Stimulated activated memory B cell treated with anti-CD40 and anti-IgM and Interleukin-4, amounts not matched to agents 10 μg/mL and 1 μg/mL and 100 μg/mL, for 72 hours (primary cell): ENCODE results near the gene NRBF2.
A peak's percentile ranks its signal among the peaks of the same experiment; 100 is the strongest.
"Not testable (repeated sequence)": the region's sequence is repeated elsewhere in the genome, so short reads cannot be mapped to it uniquely, and the experiment has no call there.

Source experiments
- ATAC-seq: fragments of 150-1000 bp; cut with Tn5 transposase; 2 replicates; pipeline ENCODE4 v1.10.0; 2021
- H3K27ac Mint-ChIP-seq: one replicate; pipeline ENCODE4 v1.8.0; 2022; ENCODE audit warnings: mild to moderate bottlenecking, mixed read lengths
- H3K27me3 Mint-ChIP-seq: one replicate; pipeline ENCODE4 v1.8.0; 2022; ENCODE audit warnings: mixed read lengths
- H3K36me3 Mint-ChIP-seq: one replicate; pipeline ENCODE4 v1.8.0; 2022; ENCODE audit warnings: mixed read lengths
- H3K4me1 Mint-ChIP-seq: one replicate; pipeline ENCODE4 v1.8.0; 2022; ENCODE audit warnings: mixed read lengths
- H3K4me3 Mint-ChIP-seq: one replicate; pipeline ENCODE4 v1.8.0; 2022; ENCODE audit warnings: mild to moderate bottlenecking, moderate library complexity, mixed read lengths
- H3K9me3 Mint-ChIP-seq: one replicate; pipeline ENCODE4 v1.8.0; 2022; ENCODE audit warnings: mixed read lengths

NRBF2 gene

DNA sequence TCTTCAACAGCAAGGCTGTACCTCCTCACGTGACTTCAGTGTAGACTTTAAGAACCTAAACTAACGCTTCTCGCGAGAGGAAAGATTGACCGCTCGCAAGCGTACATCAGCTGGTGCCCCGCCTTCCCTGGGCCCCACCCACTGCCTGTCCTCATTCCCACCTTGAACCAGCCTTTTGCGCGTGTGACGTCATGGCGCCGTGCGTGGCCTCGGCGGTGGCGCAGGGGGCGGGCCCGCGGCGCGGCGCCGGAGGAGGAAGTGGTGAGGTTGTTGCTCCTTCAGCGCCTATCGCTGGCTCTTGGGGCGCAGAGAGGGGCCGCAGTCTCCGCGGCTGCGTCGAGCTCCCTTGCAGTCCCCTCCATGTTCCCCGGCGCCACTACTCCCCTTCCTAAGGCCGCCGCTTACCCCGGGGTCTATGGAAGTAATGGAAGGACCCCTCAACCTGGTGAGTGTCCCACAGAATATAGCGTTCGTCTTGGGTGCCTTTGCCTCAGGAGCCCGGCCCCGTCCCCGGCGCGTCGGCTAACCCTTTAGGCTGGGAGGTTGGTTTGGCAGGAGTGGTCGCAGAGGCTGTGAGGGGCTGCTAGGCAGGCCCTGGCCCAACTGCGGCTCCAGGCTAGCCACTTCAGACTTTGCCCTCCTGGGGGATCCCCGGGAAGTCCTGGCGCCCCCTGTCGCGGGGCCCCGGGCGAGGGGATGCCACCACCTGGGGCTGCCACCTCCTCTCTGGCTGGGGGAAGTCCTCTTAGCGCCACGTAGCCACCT lies at the start of gene NRBF2:
NRBF2 (plus strand) TSS at position 273 of the 765 bp plus-strand sequence; CDS start at position 416, 143 bp downstream.
- H3K4me1 Mint-ChIP-seq: peaks cover 34% of the 10 kb centered on the region

DNA sequence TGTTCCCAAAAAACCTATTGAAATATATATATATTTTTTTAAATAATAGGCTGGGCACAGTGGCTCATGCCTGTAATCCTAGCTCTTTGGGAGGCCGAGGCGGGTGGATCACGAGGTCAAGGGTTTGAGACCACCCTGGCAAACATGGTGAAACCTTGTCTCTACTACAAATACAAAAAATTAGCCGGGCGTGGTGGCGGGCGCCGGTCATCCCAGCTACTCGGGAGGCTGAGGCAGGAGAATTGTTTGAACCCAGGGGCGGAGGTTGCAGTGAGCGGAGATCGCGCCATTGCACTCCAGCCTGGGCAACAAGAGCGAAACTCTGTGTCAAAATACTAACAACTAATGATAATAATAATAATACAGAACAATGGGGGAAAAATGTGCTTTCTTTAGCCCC lies 49.7 kb upstream of the NRBF2 start:
- not testable (repeated sequence) for H3K4me1 Mint-ChIP-seq, ATAC-seq, H3K36me3 Mint-ChIP-seq, H3K4me3 Mint-ChIP-seq, H3K27ac Mint-ChIP-seq, H3K9me3 Mint-ChIP-seq
- H3K27me3 Mint-ChIP-seq: peaks cover 30% of the 10 kb centered on the region

More for the DNA sequence above, at the start of gene NRBF2:
- Mint-ChIP-seq H3K27ac (peak within 1 kb of the TSS; percentile 88), H3K9me3 (peaks cover 9% of the 10 kb centered on the region), H3K36me3 (peaks cover 9% of the 10 kb centered on the region), H3K4me3 (peak within 1 kb of the TSS; percentile 91), H3K27me3 (no peaks in the 10 kb centered on the region)
- ATAC-seq: peak; percentile 98

DNA sequence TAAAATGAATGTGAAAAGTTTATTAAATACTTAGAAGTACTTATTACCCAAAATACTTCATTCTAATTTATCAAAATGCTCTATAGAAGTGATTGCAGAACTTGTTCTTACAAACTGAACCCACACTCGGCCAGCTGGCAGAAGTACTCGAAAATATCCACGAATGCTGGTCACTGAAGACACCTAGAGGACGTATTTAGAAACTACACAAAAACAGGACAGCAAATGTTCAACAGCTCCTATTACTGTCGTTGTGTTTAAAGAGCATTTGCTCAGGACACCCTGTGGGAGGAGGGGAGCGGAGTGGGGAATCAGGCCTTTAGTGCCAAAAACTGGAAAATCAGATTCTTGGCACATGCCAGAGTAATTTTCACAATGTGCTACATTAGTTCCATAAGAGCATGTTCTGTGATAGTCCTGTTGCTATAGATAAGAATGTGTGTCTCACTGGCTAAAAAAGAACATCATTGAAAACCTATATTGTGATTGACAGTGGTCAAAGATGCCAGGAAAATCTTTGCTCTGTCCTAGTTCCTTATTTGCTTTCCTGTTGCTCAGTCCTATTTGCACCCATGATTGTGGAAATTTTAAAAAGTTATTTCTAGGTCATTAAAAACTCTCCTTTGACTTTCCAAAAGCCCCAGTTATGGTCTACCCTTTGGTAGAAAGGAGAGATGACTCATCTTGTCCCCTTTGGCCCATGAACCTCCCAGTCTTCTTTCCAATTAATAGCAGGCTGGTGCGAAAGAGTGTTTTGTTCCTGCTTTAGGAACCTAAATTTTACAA lies 49.0 kb upstream of the NRBF2 start:
- Mint-ChIP-seq H3K27ac (no peak overlapping the region), H3K36me3 (no peaks in the 10 kb centered on the region), H3K4me3 (no peak overlapping the region), H3K27me3 (peaks cover 34% of the 10 kb centered on the region), H3K4me1 (no peaks in the 10 kb centered on the region), H3K9me3 (no peaks in the 10 kb centered on the region)
- ATAC-seq: peak; percentile 80

DNA sequence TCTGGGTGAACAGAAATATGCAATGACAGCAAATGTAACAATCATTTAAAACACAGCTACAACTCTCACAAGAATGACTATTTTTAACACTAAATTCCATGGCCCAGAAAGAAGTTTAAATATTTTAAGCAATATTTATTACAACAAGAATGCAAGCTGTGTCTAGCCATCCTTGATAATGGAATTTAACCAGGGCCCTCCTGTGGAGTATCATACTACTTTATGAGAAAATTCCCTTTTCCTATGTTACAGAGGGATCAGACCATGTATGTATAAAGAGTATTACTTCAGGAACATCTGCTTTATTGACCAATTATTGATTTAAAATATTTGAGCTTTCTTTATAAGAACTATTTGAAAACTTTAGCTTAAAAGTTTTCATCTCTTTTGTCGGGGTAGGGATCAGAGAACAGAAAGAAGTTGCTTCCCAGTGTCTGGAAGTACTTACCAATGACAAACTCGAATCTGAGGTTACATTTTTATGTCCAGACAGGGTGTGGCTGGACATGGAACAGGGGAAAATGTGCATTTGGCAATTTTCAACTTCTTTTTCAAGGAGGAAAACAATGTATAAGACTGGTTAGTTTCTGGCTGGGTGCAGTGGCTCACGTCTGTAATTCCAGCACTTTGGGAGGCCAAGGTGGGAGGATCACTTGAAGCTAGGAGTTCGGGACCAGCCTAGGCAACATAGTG lies 48.3 kb upstream of the NRBF2 start:
- peaks cover 31% of the 10 kb centered on the region for H3K27me3 Mint-ChIP-seq
- no peaks in the 10 kb centered on the region for H3K4me1 Mint-ChIP-seq
- ATAC-seq: no peak
- no peaks in the 10 kb centered on the region for H3K36me3 Mint-ChIP-seq
- H3K4me3 Mint-ChIP-seq: no peak overlapping the region
- H3K9me3 Mint-ChIP-seq: no peaks in the 10 kb centered on the region
- H3K27ac Mint-ChIP-seq: no peak overlapping the region

DNA sequence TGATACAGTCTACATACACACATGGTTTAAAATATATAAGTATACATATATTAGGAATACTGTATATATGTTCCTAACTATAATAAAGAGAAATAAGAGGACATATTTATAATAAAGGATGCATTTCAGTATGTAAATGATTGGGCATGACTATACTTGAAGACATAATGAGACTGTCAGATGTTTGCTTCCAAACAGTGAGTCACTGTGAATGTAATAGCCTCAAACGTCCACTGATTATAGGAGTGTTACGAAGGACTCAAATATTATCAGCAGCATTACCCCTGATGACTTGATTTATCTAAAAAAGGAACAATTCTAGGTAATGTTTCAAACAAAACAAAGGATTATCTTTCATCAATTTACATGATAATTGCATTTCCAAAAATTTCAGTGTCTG lies 39.9 kb upstream of the NRBF2 start:
- no peak overlapping the region for H3K27ac Mint-ChIP-seq
- no peak overlapping the region for H3K4me3 Mint-ChIP-seq
- H3K9me3 Mint-ChIP-seq: no peaks in the 10 kb centered on the region
- no peaks in the 10 kb centered on the region for H3K36me3 Mint-ChIP-seq
- H3K4me1 Mint-ChIP-seq: no peaks in the 10 kb centered on the region
- ATAC-seq: no peak
- H3K27me3 Mint-ChIP-seq: peaks cover 7% of the 10 kb centered on the region

DNA sequence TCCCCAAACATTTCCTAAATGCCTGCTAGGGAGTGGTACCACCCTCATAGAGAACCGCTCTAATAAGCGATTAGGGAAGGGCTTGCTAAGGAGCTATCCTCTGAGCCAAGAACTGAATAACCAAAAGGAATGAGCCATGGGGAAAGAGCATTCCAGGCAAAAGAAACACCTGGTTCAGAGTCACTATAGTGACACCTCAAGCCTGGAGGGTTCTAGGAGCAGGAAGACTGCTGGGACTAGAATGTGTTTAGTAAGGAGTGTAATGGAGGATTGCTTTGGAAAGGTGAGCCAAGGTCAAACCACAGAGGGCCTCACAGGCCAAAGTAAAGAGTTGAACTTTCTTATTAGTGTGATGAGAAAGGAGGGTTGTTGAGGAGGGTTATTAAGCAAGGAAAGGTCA lies 38.7 kb upstream of the NRBF2 start:
- Mint-ChIP-seq H3K27ac (no peak overlapping the region), H3K27me3 (no peaks in the 10 kb centered on the region), H3K4me1 (no peaks in the 10 kb centered on the region), H3K9me3 (no peaks in the 10 kb centered on the region), H3K36me3 (no peaks in the 10 kb centered on the region), H3K4me3 (no peak overlapping the region)
- ATAC-seq: no peak

DNA sequence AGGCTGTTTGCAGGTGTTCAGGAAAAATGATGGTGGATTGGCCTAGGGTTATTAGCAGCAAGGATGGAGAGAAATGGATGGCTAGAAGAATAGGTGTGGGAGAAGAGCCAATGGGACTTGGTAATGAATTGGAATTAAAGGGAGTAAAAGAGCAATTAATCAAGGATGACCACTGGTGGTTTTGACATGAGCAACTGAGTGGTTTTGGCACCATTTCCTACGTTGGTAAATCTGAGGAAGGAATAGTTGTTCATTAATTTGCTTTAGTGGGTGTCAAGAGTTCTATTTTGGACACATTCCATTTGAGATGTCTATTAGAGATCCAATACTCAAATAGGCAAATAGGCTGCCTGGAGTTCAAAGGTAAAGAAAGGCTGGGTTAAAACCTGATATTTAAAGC lies 38.2 kb upstream of the NRBF2 start:
- no peak overlapping the region for H3K27ac Mint-ChIP-seq
- H3K27me3 Mint-ChIP-seq: no peaks in the 10 kb centered on the region
- H3K36me3 Mint-ChIP-seq: no peaks in the 10 kb centered on the region
- H3K4me3 Mint-ChIP-seq: no peak overlapping the region
- H3K9me3 Mint-ChIP-seq: no peaks in the 10 kb centered on the region
- no peak for ATAC-seq
- no peaks in the 10 kb centered on the region for H3K4me1 Mint-ChIP-seq

DNA sequence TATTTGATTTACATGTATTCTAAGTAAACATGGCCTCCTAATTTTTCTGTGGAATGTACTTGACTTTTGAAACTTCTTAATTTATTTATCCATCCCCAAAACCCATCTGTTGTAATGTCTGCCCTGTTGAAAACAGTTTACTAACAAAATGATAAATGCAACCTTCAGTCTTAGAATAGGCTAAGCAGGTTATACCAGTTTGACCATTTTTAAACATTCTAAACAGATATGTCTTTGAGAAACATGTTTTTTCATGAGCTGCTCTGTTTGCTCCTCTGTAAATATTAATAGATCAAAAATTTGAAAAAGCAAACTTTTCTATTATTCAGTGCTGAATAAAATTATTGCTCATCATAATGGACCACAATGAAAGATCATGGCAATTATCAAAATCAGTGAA lies 33.4 kb upstream of the NRBF2 start:
- Mint-ChIP-seq H3K4me3 (no peak overlapping the region), H3K36me3 (no peaks in the 10 kb centered on the region), H3K4me1 (peaks cover 8% of the 10 kb centered on the region), H3K27me3 (peaks cover 38% of the 10 kb centered on the region), H3K9me3 (no peaks in the 10 kb centered on the region), H3K27ac (no peak overlapping the region)
- no peak for ATAC-seq

DNA sequence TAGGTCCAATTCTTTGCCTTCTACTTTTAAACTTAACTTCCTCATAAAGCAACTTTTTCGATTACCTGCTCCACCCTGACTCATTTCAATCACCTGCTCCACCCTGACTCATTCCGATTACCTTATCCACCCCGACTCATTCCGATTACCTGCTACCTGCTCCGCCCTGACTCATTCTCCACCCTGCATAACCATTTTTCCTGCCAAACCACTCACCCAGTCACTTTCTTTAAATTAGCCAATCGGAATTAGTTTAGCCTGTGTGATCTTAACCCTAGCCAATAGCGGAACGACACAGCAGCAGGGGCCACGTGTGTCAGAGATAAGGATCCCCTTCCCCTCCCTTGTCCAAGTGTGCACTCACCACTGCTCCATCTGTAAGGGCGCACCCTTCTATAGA lies 32.0 kb upstream of the NRBF2 start:
- H3K4me1 Mint-ChIP-seq, H3K27ac Mint-ChIP-seq, ATAC-seq, H3K4me3 Mint-ChIP-seq, H3K9me3 Mint-ChIP-seq, H3K36me3 Mint-ChIP-seq: not testable (repeated sequence)
- H3K27me3 Mint-ChIP-seq: peaks cover 38% of the 10 kb centered on the region

DNA sequence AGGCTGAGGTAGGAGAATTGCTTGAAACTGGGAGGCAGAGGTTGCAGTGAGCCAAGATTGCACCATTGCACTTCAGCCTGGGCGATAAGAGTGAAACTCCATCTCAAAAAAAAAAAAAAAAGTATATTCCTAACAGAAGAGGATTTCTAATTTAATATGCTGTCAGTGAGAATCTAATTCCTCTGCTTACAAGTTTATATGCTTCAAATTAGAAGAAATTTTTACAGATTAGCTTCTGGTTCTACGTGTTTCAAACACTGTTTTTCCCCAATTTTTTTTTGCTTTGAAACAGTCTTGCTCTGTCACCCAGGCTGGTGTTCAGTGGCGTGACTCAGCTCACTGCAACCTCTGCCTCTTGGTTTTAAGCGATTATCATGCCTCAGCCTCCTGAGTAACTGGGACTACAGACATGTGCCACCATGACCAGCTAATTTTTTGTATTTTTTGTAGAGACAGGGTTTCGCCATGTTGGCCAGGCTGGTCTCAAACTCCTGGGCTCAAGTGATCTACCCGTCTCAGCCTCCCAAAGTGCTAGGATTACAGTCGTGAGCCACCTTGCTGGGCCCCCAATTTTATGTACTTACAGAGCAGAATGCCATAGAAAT lies 30.7 kb upstream of the NRBF2 start:
- H3K4me1 Mint-ChIP-seq, H3K4me3 Mint-ChIP-seq, ATAC-seq, H3K27ac Mint-ChIP-seq, H3K9me3 Mint-ChIP-seq, H3K36me3 Mint-ChIP-seq: not testable (repeated sequence)
- peaks cover 50% of the 10 kb centered on the region for H3K27me3 Mint-ChIP-seq

DNA sequence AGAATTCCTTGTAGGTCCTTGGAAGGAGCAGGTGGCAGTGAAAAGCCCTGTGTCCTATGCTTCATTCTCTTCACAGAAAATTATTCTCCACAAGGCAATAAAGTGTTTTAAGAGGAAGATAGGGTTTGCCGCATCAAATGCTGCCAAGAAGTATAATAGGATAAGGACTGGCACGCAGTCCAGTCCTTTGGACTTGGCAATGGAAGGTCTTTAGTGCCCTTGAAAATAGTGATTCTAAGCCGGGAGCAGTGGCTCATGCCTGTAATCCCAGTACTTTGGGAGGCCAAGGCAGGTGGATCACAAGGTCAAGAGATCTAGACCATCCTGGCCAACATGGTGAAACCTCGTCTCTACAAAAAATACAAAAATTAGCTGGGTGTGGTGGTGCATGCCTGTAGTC lies 29.9 kb upstream of the NRBF2 start:
- peaks cover 50% of the 10 kb centered on the region for H3K27me3 Mint-ChIP-seq
- not testable (repeated sequence) for ATAC-seq, H3K4me3 Mint-ChIP-seq, H3K9me3 Mint-ChIP-seq, H3K36me3 Mint-ChIP-seq, H3K4me1 Mint-ChIP-seq, H3K27ac Mint-ChIP-seq

DNA sequence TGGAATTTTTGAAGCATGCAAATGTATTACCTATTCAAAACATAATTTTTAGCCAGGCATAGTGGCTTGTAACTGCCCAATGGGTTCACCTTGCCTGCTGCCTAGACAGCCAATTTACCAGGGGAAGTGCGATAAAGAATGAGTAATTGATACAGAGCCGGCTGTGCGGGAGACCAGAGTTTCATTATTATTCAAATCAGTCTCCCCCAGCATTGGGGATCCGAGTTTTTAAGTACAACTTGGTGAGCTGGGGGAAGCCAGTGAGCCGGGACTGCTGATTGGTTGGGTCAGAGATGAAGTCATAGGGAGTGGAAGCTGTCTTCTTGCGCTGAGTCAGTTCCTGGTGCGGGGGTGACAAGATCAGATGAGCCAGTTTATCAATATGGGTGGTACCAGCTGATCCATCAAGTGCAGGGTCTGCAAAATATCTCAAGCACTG lies 29.1 kb upstream of the NRBF2 start:
- H3K27ac Mint-ChIP-seq: no peak overlapping the region
- no peaks in the 10 kb centered on the region for H3K36me3 Mint-ChIP-seq
- peaks cover 50% of the 10 kb centered on the region for H3K27me3 Mint-ChIP-seq
- no peak overlapping the region for H3K4me3 Mint-ChIP-seq
- H3K4me1 Mint-ChIP-seq: peaks cover 8% of the 10 kb centered on the region
- peak; percentile 36 for ATAC-seq
- no peaks in the 10 kb centered on the region for H3K9me3 Mint-ChIP-seq

DNA sequence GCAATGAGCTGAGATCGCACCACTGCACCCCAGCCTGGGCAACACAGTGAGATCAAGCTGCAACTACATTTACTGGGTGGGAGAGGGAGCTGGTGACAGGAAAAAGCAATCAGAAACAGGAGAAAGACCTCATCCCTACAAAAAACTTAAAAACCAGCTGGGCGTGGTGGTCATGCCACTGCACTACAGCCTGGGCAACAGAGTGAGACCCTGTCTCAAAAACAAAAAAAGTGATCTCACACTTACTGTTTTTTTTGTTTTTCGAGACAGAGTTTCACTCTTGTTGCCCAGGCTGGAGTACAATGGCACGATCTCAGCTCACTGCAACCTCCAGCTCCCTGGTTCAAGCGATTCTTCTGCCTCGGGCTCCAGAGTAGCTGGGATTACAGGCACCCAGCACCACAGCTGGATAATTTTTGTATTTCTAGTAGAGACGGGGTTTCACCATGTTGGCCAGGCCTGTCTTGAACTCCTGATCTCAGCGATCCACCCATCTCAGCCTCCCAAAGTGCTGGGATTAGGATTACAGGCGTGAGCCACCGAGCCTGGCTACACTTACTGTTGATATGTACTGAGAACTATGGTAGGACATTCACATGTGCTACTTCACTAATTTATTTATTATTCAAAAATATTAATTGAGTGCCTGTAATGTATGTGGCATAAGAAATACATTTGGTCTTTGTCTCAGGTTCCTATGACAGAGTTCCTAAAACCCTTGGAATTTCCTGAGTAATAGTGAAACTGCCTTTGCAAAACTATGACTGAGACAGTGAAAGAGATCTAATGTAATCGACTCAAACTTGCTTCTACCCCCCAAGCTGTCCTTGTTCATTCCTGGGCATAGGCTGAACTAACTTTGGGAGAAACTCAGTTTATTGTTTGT lies 27.7 kb upstream of the NRBF2 start:
- Mint-ChIP-seq H3K4me1 (peaks cover 8% of the 10 kb centered on the region), H3K9me3 (no peaks in the 10 kb centered on the region), H3K27me3 (peaks cover 46% of the 10 kb centered on the region), H3K27ac (no peak overlapping the region), H3K36me3 (no peaks in the 10 kb centered on the region), H3K4me3 (no peak overlapping the region)
- ATAC-seq: no peak

DNA sequence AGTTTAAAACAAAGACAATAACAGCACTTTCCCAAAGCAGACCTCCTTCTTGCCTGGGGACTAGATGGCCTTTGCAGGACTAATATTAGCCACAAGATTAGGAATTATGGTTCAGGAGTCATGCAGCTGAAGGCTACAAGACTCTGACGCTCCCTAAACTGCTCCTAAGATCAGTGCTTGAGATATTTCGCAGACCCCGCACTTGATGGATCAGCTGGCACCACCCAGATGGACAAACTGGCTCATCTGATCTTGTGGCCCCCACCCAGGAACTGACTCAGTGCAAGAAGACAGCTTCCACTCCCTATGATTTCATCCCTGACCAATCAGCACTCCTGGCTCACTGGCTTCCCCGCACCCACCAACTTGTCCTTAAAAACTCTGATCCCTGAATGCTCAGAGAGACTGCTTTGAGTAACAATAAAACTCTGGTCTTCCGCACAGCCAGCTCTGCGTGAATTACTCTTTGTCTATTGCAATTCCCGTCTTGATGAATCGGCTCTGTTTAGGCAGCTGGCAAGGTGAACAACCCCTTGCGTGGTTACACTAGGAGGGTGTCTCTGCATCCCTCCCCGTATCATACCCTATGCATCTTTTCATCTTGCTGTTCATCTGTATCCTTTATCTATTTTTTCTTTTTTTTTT lies 26.9 kb upstream of the NRBF2 start:
- H3K4me3 Mint-ChIP-seq: no peak overlapping the region
- ATAC-seq: no peak
- no peak overlapping the region for H3K27ac Mint-ChIP-seq
- peaks cover 8% of the 10 kb centered on the region for H3K4me1 Mint-ChIP-seq
- no peaks in the 10 kb centered on the region for H3K9me3 Mint-ChIP-seq
- H3K36me3 Mint-ChIP-seq: no peaks in the 10 kb centered on the region
- peaks cover 38% of the 10 kb centered on the region for H3K27me3 Mint-ChIP-seq
